Duodenal mucosa (tissue), 2 donors: Measurements from ENCODE around the gene GTPBP10.
A peak's percentile ranks its signal among the peaks of the same experiment; 100 is the strongest.

ENCODE experiments used
- H3K27ac ChIP-seq: one replicate; pipeline ENCODE4 v1.7.0; 2013; ENCODE audit warnings: low read depth, low read length
- H3K27me3 ChIP-seq, 2 donors: one replicate each; pipeline ENCODE4 v1.7.0; 2013; ENCODE audit warnings: low read length in 2 of 2, control low read depth in 1 of 2; ENCODE audit not compliant: insufficient read depth in 2 of 2, control insufficient read depth in 1 of 2
- H3K36me3 ChIP-seq, 2 donors: one replicate each; pipeline ENCODE4 v1.7.0; 2013; ENCODE audit warnings: low read length in 2 of 2, control low read depth in 1 of 2; ENCODE audit not compliant: insufficient read depth in 2 of 2, control insufficient read depth in 1 of 2
- H3K4me1 ChIP-seq, 2 donors: one replicate each; pipeline ENCODE4 v1.7.0; 2013; ENCODE audit warnings: low read length in 2 of 2, control low read depth in 1 of 2; ENCODE audit not compliant: insufficient read depth in 2 of 2, control insufficient read depth in 1 of 2
- H3K4me3 ChIP-seq, 2 donors: one replicate each; pipeline ENCODE4 v1.7.0; 2013; ENCODE audit warnings: low read length in 2 of 2, low read depth in 1 of 2
- H3K9ac ChIP-seq, 2 donors: one replicate each; pipeline ENCODE4 v1.7.0; 2013; ENCODE audit warnings: low read length in 2 of 2, low read depth in 1 of 2
- H3K9me3 ChIP-seq, 2 donors: one replicate each; pipeline ENCODE4 v1.7.0; 2013; ENCODE audit warnings: low read length in 2 of 2, control low read depth in 1 of 2; ENCODE audit not compliant: control insufficient read depth in 1 of 2

The GTPBP10 gene

GRCh38 chr7:90402785-90403173 lies 56.3 kb downstream of the GTPBP10 start:
- Histone ChIP-seq H3K9me3 (peaks cover 0 to 8% of the 10 kb centered on the region in 2 donors), H3K4me1 (peaks cover 11 to 25% of the 10 kb centered on the region in 2 donors), H3K4me3 (peak overlapping the region; percentile 90 to 93), H3K9ac (peak overlapping the region; percentile 88 to 95), H3K27me3 (no peaks in the 10 kb centered on the region), H3K36me3 (peaks cover 0 to 15% of the 10 kb centered on the region in 2 donors), H3K27ac (no peak overlapping the region)

- no peaks in the 10 kb centered on the region for H3K27me3 ChIP-seq
- peaks cover 11 to 25% of the 10 kb centered on the region in 2 donors for H3K4me1 ChIP-seq
- H3K9ac ChIP-seq = peak within 1 kb of the TSS; percentile 88 to 95
- H3K36me3 ChIP-seq = peaks cover 0 to 16% of the 10 kb centered on the region in 2 donors
- H3K27ac ChIP-seq = peak within 1 kb of the TSS; percentile 65
- peak within 1 kb of the TSS; percentile 90 to 93 for H3K4me3 ChIP-seq
- H3K9me3 ChIP-seq = peaks cover 0 to 5% of the 10 kb centered on the region in 2 donors
These were observed 56.9 kb downstream of the GTPBP10 start, which contains the start of gene CLDN12 for GRCh38 chr7:90403174-90404113. Gene CLDN12 (plus strand): TSS chr7:90403461. CDS start chr7:90412677, 9,216 bp downstream.

- Histone ChIP-seq H3K9ac (no peak overlapping the region), H3K9me3 (no peaks in the 10 kb centered on the region), H3K27me3 (no peaks in the 10 kb centered on the region), H3K4me3 (no peak overlapping the region), H3K36me3 (peaks cover 0 to 16% of the 10 kb centered on the region in 2 donors), H3K4me1 (peaks cover 17 to 31% of the 10 kb centered on the region in 2 donors), H3K27ac (no peak overlapping the region)
These were observed 58.3 kb downstream of the GTPBP10 start for GRCh38 chr7:90404777-90405176.

- H3K9me3 ChIP-seq = no peaks in the 10 kb centered on the region
- peaks cover 0 to 16% of the 10 kb centered on the region in 2 donors for H3K36me3 ChIP-seq
- H3K27me3 ChIP-seq = no peaks in the 10 kb centered on the region
- no peak overlapping the region for H3K27ac ChIP-seq
- peaks cover 22 to 40% of the 10 kb centered on the region in 2 donors for H3K4me1 ChIP-seq
- H3K4me3 ChIP-seq = no peak overlapping the region
- H3K9ac ChIP-seq = no peak overlapping the region
These were observed 60.9 kb downstream of the GTPBP10 start for GRCh38 chr7:90407484-90407821.

GRCh38 chr7:90408142-90408541 lies 61.6 kb downstream of the GTPBP10 start:
- H3K36me3 ChIP-seq = peaks cover 0 to 20% of the 10 kb centered on the region in 2 donors
- peaks cover 17 to 37% of the 10 kb centered on the region in 2 donors for H3K4me1 ChIP-seq
- H3K27me3 ChIP-seq = no peaks in the 10 kb centered on the region
- no peak overlapping the region for H3K9ac ChIP-seq
- no peak overlapping the region for H3K27ac ChIP-seq
- no peaks in the 10 kb centered on the region for H3K9me3 ChIP-seq
- no peak overlapping the region for H3K4me3 ChIP-seq

- peaks cover 0 to 20% of the 10 kb centered on the region in 2 donors for H3K36me3 ChIP-seq
- peaks cover 17 to 32% of the 10 kb centered on the region in 2 donors for H3K4me1 ChIP-seq
- peak overlapping the region in 1 of 2 donors; percentile 8 for H3K9ac ChIP-seq
- no peak overlapping the region for H3K27ac ChIP-seq
- H3K27me3 ChIP-seq = no peaks in the 10 kb centered on the region
- no peak overlapping the region for H3K4me3 ChIP-seq
- H3K9me3 ChIP-seq = no peaks in the 10 kb centered on the region
These were observed 63.2 kb downstream of the GTPBP10 start for GRCh38 chr7:90409667-90410066.

- Histone ChIP-seq H3K27ac (no peak overlapping the region), H3K4me1 (peaks cover 17 to 32% of the 10 kb centered on the region in 2 donors), H3K27me3 (no peaks in the 10 kb centered on the region), H3K9me3 (no peaks in the 10 kb centered on the region), H3K36me3 (peaks cover 0 to 15% of the 10 kb centered on the region in 2 donors), H3K9ac (no peak overlapping the region), H3K4me3 (no peak overlapping the region)
These were observed 65.0 kb downstream of the GTPBP10 start for GRCh38 chr7:90411510-90411909.

- no peaks in the 10 kb centered on the region for H3K27me3 ChIP-seq
- no peak overlapping the region for H3K9ac ChIP-seq
- H3K27ac ChIP-seq = no peak overlapping the region
- H3K4me3 ChIP-seq = no peak overlapping the region
- peaks cover 17 to 29% of the 10 kb centered on the region in 2 donors for H3K4me1 ChIP-seq
- H3K36me3 ChIP-seq = peaks cover 0 to 7% of the 10 kb centered on the region in 2 donors
- no peaks in the 10 kb centered on the region for H3K9me3 ChIP-seq
These were observed 66.1 kb downstream of the GTPBP10 start for GRCh38 chr7:90412458-90413184.

GRCh38 chr7:90413185-90413528 lies 66.6 kb downstream of the GTPBP10 start:
- peaks cover 0 to 4% of the 10 kb centered on the region in 2 donors for H3K36me3 ChIP-seq
- H3K9ac ChIP-seq = no peak overlapping the region
- H3K4me3 ChIP-seq = no peak overlapping the region
- peaks cover 17 to 34% of the 10 kb centered on the region in 2 donors for H3K4me1 ChIP-seq
- no peak overlapping the region for H3K27ac ChIP-seq
- no peaks in the 10 kb centered on the region for H3K9me3 ChIP-seq
- no peaks in the 10 kb centered on the region for H3K27me3 ChIP-seq

- Histone ChIP-seq H3K36me3 (no peaks in the 10 kb centered on the region), H3K4me1 (peaks cover 0 to 19% of the 10 kb centered on the region in 2 donors), H3K27me3 (no peaks in the 10 kb centered on the region), H3K4me3 (no peak overlapping the region), H3K9me3 (no peaks in the 10 kb centered on the region), H3K27ac (no peak overlapping the region), H3K9ac (no peak overlapping the region)
These were observed 75.1 kb downstream of the GTPBP10 start for GRCh38 chr7:90421651-90422050.
